HEK293T (cell line): ENCODE data around the gene STARD13.
"Not testable (repeated sequence)": the region's sequence is repeated elsewhere in the genome, so short reads cannot be mapped to it uniquely, and the experiment has no call there.

Source experiments
- CTCF ChIA-PET: fragments of 350-600 bp; formaldehyde crosslinking; extraction: SDS; loops from one replicate; lab custom pipeline; 2021; ENCODE audit warnings: antibody characterized with exemption, inconsistent platforms; lab: Yijun Ruan, JAX
- POLR2A ChIA-PET: fragments of 350-600 bp; formaldehyde crosslinking; extraction: SDS; loops from one replicate; lab custom pipeline; 2020; ENCODE audit warnings: antibody characterized with exemption, inconsistent platforms; lab: Yijun Ruan, JAX
- DNase-seq: peaks from one replicate; pipeline ENCODE4 v3.0.0; 2012; ENCODE audit warnings: mixed read lengths; ENCODE audit errors: extremely low spot score
- ARNT ChIP-seq: fragments of 450-650 bp; IDR thresholded peaks from 2 replicates; pipeline ENCODE4 v1.6.1; 2017; ENCODE audit warnings: mild to moderate bottlenecking
- BHLHE40 ChIP-seq: fragments of 450-650 bp; IDR thresholded peaks from 2 replicates; pipeline ENCODE4 v1.6.1; 2016; ENCODE audit warnings: mild to moderate bottlenecking, moderate library complexity, borderline replicate concordance
- CTBP1 ChIP-seq: fragments of 450-650 bp; IDR thresholded peaks from 2 replicates; pipeline ENCODE4 v1.6.1; 2016; ENCODE audit warnings: borderline replicate concordance
- ELF4 ChIP-seq: fragments of 450-650 bp; IDR thresholded peaks from 2 replicates; pipeline ENCODE4 v1.6.1; 2017; ENCODE audit warnings: antibody characterized with exemption
- FOXA1 ChIP-seq: fragments of 450-650 bp; IDR thresholded peaks from 2 replicates; pipeline ENCODE4 v1.6.1; 2016; ENCODE audit warnings: mild to moderate bottlenecking
- FOXK2 ChIP-seq: fragments of 450-650 bp; IDR thresholded peaks from 2 replicates; pipeline ENCODE4 v1.6.1; 2016; ENCODE audit warnings: mild to moderate bottlenecking
- FOXM1 ChIP-seq: fragments of 450-650 bp; IDR thresholded peaks from 2 replicates; pipeline ENCODE4 v1.6.1; 2017; ENCODE audit warnings: mild to moderate bottlenecking, borderline replicate concordance
- HDGF ChIP-seq: fragments of 450-650 bp; IDR thresholded peaks from 2 replicates; pipeline ENCODE4 v1.6.1; 2017; ENCODE audit warnings: antibody characterized with exemption, borderline replicate concordance
- L3MBTL2 ChIP-seq: fragments of 450-650 bp; conservative IDR thresholded peaks from 2 replicates; pipeline ENCODE4 v1.6.1; 2016; ENCODE audit warnings: mild to moderate bottlenecking
- LEF1 ChIP-seq: fragments of 450-650 bp; IDR thresholded peaks from 2 replicates; pipeline ENCODE4 v1.6.1; 2017; ENCODE audit warnings: mild to moderate bottlenecking, borderline replicate concordance
- NFRKB ChIP-seq: fragments of 450-650 bp; IDR thresholded peaks from 2 replicates; pipeline ENCODE4 v1.6.1; 2016; ENCODE audit warnings: mild to moderate bottlenecking, moderate library complexity
- SP1 ChIP-seq: fragments of 450-650 bp; IDR thresholded peaks from 2 replicates; pipeline ENCODE4 v1.6.1; 2017
- SUZ12 ChIP-seq: fragments of 450-650 bp; IDR thresholded peaks from 2 replicates; pipeline ENCODE4 v1.6.1; 2016; ENCODE audit warnings: mild to moderate bottlenecking
- TARDBP ChIP-seq: fragments of 450-650 bp; IDR thresholded peaks from 2 replicates; pipeline ENCODE4 v1.6.1; 2016
- ZNF384 ChIP-seq: fragments of 450-650 bp; IDR thresholded peaks from 2 replicates; pipeline ENCODE4 v1.6.1; 2016
- TF ChIP-seq, protein P1 (sequence below): fragments of 450-650 bp; IDR thresholded peaks from 2 replicates; pipeline ENCODE4 v1.6.1; 2016

The STARD13 gene

GRCh38 chr13:33182729-33183128, 102.8 kb downstream of the STARD13 start:
- no peak for TF ChIP-seq TARDBP
- no peak for TF ChIP-seq L3MBTL2
- no peak for TF ChIP-seq FOXA1
- no peak for TF ChIP-seq ZNF384
- TF ChIP-seq HDGF, result no peak
- no peak for TF ChIP-seq FOXM1
- no peak for TF ChIP-seq ARNT
- TF ChIP-seq LEF1, result no peak
- no peak for TF ChIP-seq FOXK2
- TF ChIP-seq CTBP1, result no peak
- no peak for TF ChIP-seq NFRKB
- TF ChIP-seq BHLHE40, result no peak
- TF ChIP-seq, protein P1, sequence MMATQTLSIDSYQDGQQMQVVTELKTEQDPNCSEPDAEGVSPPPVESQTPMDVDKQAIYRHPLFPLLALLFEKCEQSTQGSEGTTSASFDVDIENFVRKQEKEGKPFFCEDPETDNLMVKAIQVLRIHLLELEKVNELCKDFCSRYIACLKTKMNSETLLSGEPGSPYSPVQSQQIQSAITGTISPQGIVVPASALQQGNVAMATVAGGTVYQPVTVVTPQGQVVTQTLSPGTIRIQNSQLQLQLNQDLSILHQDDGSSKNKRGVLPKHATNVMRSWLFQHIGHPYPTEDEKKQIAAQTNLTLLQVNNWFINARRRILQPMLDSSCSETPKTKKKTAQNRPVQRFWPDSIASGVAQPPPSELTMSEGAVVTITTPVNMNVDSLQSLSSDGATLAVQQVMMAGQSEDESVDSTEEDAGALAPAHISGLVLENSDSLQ, result no peak
- no peak for TF ChIP-seq SUZ12
- TF ChIP-seq ELF4, result no peak
- no peak for TF ChIP-seq SP1
- ChIA-PET POLR2A (no interaction called here), CTCF (no interaction called here)
- DNase-seq, result no peak

- ChIA-PET CTCF (no interaction called here), POLR2A (no interaction called here)
- DNase-seq, result no peak
- TF ChIP-seq SP1, result no peak
- TF ChIP-seq CTBP1, result no peak
- TF ChIP-seq LEF1, result no peak
- no peak for TF ChIP-seq ELF4
- no peak for TF ChIP-seq ARNT
- no peak for TF ChIP-seq NFRKB
- TF ChIP-seq BHLHE40, result no peak
- no peak for TF ChIP-seq ZNF384
- no peak for TF ChIP-seq L3MBTL2
- TF ChIP-seq SUZ12, result no peak
- TF ChIP-seq FOXM1, result no peak
- TF ChIP-seq TARDBP, result no peak
- TF ChIP-seq FOXA1, result no peak
- no peak for TF ChIP-seq FOXK2
- TF ChIP-seq, protein P1, result no peak
These were observed 104.3 kb downstream of the STARD13 start for GRCh38 chr13:33181264-33181663.

DNA sequence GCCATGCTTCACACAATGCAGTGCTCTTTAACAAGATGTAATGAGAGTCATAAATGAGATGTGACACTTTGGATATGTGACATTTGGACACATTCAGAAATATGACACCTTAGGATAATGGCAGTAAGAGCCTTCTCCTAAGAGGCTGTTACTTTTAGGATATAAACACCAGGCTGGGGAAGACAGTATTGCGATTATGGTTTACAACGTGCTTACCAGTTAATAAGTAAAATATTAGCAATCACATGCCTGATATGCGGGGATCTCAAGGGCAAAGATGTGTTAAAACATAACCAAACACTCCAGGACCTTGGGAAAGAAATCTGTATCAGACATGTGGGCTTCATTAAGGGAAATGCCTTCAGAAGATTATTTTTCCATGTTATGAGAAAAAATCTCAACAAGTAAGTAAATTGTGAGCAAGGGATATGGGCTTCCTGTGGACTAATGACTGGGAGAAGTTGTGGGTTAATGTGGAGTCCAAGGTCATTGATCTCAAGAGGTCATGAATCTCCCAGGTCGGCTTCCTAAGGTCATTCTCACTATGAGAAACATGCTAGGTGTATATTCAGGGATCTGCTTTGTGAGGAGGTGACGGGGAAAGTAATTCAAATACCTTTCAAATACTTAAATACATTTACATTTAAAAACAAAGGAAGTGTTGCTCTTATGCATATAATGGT, 105.3 kb downstream of the STARD13 start:
- no peak for TF ChIP-seq NFRKB
- TF ChIP-seq, protein P1, result peak; percentile 79
- CTCF ChIA-PET, result no interaction called here
- DNase-seq, result no peak
- POLR2A ChIA-PET, result no interaction called here

GRCh38 chr13:33179463-33179862, 106.1 kb downstream of the STARD13 start:
- TF ChIP-seq TARDBP (no peak), SP1 (no peak), BHLHE40 (no peak), HDGF (no peak), NFRKB (no peak), FOXM1 (no peak), ARNT (no peak), ELF4 (no peak), ZNF384 (no peak), LEF1 (no peak), CTBP1 (no peak)
- ChIA-PET POLR2A (no interaction called here), CTCF (no interaction called here)
- DNase-seq, result no peak

DNA sequence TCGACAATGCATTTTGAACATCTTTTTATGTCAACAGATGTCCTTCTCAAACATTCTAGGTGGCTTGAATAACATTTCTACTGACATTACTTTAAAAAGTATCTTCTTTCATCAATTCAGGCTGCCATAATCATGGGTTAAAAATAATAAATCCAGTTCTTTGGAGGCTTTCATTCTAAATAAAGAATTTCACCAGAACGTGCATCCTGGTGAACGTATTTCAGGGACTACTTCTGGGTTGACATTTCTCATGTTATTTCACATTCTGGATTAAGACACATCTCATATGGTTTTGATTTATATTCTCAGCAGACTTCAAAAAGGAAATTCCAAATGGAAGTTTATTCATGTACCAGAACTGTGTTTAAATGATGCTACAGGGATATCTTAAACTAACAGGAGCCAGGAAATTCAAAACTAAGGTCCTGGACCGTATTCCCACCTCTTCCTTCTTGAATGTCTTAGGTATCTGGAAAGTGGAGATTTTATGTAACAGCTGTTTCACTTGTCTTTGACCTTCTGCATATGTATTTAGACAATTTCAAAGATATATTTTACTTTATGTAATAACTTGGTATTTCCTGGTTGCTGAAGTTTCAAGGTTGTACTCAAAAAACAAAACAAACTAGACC, 107.2 kb downstream of the STARD13 start:
- no peak for DNase-seq
- CTCF ChIA-PET, result no interaction called here
- TF ChIP-seq LEF1, result no peak
- no peak for TF ChIP-seq ELF4
- no peak for TF ChIP-seq FOXM1
- TF ChIP-seq BHLHE40, result no peak
- no peak for TF ChIP-seq NFRKB
- POLR2A ChIA-PET, result no interaction called here

DNA sequence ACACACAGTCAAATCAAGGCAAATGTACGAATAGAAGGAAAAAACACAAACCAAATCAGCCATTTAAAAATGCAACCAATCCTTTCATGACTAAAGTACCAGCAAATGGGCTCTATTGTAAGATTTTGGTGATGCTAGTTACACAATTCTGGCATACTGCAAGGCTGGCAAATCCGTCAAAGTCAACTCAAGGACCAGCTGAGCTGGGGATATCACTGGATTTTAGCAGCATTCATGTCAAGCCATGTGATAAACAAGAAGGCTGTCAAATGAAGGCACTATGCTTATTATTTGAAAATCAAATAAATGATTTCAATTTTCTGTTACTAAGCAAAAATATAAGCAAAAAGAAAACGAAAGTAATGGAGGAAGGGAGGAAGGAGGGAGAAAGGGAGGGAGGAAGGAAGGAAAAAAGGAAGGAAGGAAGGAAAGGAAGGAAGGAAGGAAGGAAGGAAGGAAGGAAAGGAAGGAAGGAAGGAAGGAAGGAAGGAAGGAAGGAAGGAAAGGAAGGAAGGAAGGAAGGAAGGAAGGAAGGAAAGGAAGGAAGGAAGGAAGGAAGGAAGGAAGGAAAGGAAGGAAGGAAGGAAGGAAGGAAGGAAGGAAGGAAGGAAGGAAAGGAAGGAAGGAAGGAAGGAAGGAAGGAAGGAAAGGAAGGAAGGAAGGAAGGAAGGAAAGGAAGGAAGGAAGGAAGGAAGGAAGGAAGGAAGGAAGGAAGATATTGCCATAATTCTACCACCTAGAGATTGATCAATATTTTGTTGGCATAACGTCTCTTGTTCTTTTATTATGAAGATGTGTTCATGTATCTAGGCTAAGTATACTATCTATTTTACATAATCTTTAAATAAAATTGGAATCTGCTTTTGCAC, 108.0 kb downstream of the STARD13 start:
- DNase-seq, CTCF ChIA-PET, POLR2A ChIA-PET: not testable (repeated sequence)
